ENCODE data around the gene ATXN2.

GRCh38 chr12:111589601-111590000 is 9.5 kb downstream of the ATXN2 start:
- no peak for TF ChIP-seq CTCF (conservative IDR thresholded peaks at IDR 0.05)
- no peak for TF ChIP-seq EZH2 (IDR thresholded peaks at IDR 0.05; ENCODE audit: low read depth)
